Endothelial cell of umbilical vein (primary cell): ENCODE measurements around the gene VEPH1. TPM values are rescaled to one million over a fixed set of nuclear protein-coding genes. Genes with fewer than 3 reads are reported as not detected.
A peak's percentile ranks its signal among the peaks of the same experiment; 100 is the strongest.

Source experiments
- BruUV-seq: library from RNA; stranded (reverse); fragments of 400-500 nt; replicated peaks from 2 replicates; lab custom pipeline; 2021; lab: Mats Ljungman, UMichigan
- CTCF ChIA-PET: fragments of 300-600, 350-600 bp; sonication (Branson Sonifier 250); formaldehyde crosslinking; loops from one replicate; lab custom pipeline; 2021; ENCODE audit warnings: antibody characterized with exemption, inconsistent platforms; lab: Charles Lee
- POLR2A ChIA-PET: fragments of 300-600, 350-600 bp; sonication (Branson Sonifier 250); formaldehyde crosslinking; loops from one replicate; lab custom pipeline; 2021; ENCODE audit warnings: antibody characterized with exemption, inconsistent platforms; lab: Charles Lee
- DNase-seq: peaks from one replicate; pipeline ENCODE4 v3.0.0-alpha.2; 2011; ENCODE audit warnings: low read depth, low spot score
- FAIRE-seq: peaks from 2 replicates; lab custom pipeline; 2011; peaks lifted over from hg19 to GRCh38; lab: Jason Lieb, UNC
- H2AFZ ChIP-seq: 2 replicates; pipeline ENCODE4 v1.6.0; 2012; ENCODE audit warnings: low read depth, low read length, control low read depth, inconsistent platforms
- H3K27ac ChIP-seq: 2 replicates; pipeline ENCODE4 v1.5.1; 2011; ENCODE audit warnings: low read depth, mild to moderate bottlenecking, control low read depth, low read length, moderate library complexity; ENCODE audit not compliant: insufficient read depth
- H3K27me3 ChIP-seq, 2 experiments: 2 replicates each; pipeline versions ENCODE4 v1.6.0 to v1.6.1; 2011; ENCODE audit warnings: low read length in 2 of 2, mixed read lengths in 1 of 2; ENCODE audit not compliant: control insufficient read depth in 2 of 2, insufficient read depth in 2 of 2
- H3K36me3 ChIP-seq, 2 experiments: 2 replicates in 1 of 2; 3 replicates in 1 of 2; pipeline ENCODE4 v1.5.1; 2011; ENCODE audit warnings: low read length in 2 of 2, mild to moderate bottlenecking in 1 of 2, moderate library complexity in 1 of 2; ENCODE audit not compliant: control insufficient read depth in 2 of 2, insufficient read depth in 2 of 2; ENCODE audit errors: extremely low read depth in 1 of 2
- H3K4me1 ChIP-seq: 3 replicates; pipeline ENCODE4 v1.5.1; 2011; ENCODE audit warnings: mild to moderate bottlenecking, low read length; ENCODE audit not compliant: control insufficient read depth, insufficient read depth; ENCODE audit errors: extremely low read depth
- H3K4me2 ChIP-seq: 2 replicates; pipeline ENCODE4 v1.6.1; 2011; ENCODE audit warnings: low read length, control low read depth, mixed read lengths; ENCODE audit not compliant: insufficient read depth
- H3K4me3 ChIP-seq, 3 experiments: fragments of 200-600 bp in 1 of 3; sonication (generic), shearing (Covaris generic) in 1 of 3; replicated peaks in 1 of 3; 2 replicates each; pipeline ENCODE4 v1.5.1; 2011 to 2016; ENCODE audit warnings: control low read depth in 3 of 3, low read length in 3 of 3, mild to moderate bottlenecking in 2 of 3, inconsistent platforms in 1 of 3, low read depth in 1 of 3, moderate library complexity in 1 of 3; ENCODE audit not compliant: insufficient read depth in 1 of 3
- H3K79me2 ChIP-seq: 2 replicates; pipeline ENCODE4 v1.6.0; 2012; ENCODE audit warnings: low read length, inconsistent platforms; ENCODE audit not compliant: control insufficient read depth, insufficient read depth
- H3K9ac ChIP-seq: replicated peaks from 2 replicates; pipeline ENCODE3; 2011; ENCODE audit warnings: low read length, control low read depth; ENCODE audit not compliant: insufficient read depth; ENCODE audit errors: extremely low read depth
- H3K9me1 ChIP-seq: replicated peaks from 3 replicates; pipeline ENCODE4 v1.6.0; 2011; ENCODE audit warnings: mild to moderate bottlenecking, low read length; ENCODE audit not compliant: control insufficient read depth, insufficient read depth; ENCODE audit errors: extremely low read depth
- H3K9me3 ChIP-seq: replicated peaks from 2 replicates; pipeline ENCODE4 v1.5.1; 2012; ENCODE audit warnings: low read length, inconsistent platforms; ENCODE audit not compliant: control insufficient read depth, insufficient read depth
- H4K20me1 ChIP-seq: replicated peaks from 2 replicates; pipeline ENCODE3; 2011; ENCODE audit warnings: mild to moderate bottlenecking, low read length; ENCODE audit not compliant: control insufficient read depth, insufficient read depth; ENCODE audit errors: extremely low read depth
- CTCF ChIP-seq, 2 donors: IDR thresholded peaks; 1 replicate in 1 of 2; 2 replicates in 1 of 2; pipeline ENCODE4 v1.5.1; 2011; ENCODE audit warnings: low read length in 2 of 2, mild to moderate bottlenecking in 2 of 2, moderate library complexity in 2 of 2, control low read depth in 1 of 2, inconsistent platforms in 1 of 2, low read depth in 1 of 2; ENCODE audit not compliant: insufficient read depth in 1 of 2; ENCODE audit errors: extremely low read depth in 1 of 2
- EZH2 ChIP-seq: IDR thresholded peaks from 2 replicates; pipeline ENCODE4 v1.6.1; 2012; ENCODE audit warnings: borderline replicate concordance, low read depth, mild to moderate bottlenecking, moderate library complexity, low read length, inconsistent platforms; ENCODE audit not compliant: severe bottlenecking
- FOS ChIP-seq: IDR thresholded peaks from 2 replicates; pipeline ENCODE4 v1.6.1; 2011; ENCODE audit warnings: mild to moderate bottlenecking, low read length, moderate library complexity, borderline replicate concordance; ENCODE audit not compliant: insufficient read depth
- GATA2 ChIP-seq: IDR thresholded peaks from 2 replicates; pipeline ENCODE4 v1.7.0; 2011; ENCODE audit warnings: low read depth, mild to moderate bottlenecking, moderate library complexity, mixed read lengths, low read length; ENCODE audit not compliant: insufficient read length, insufficient read depth
- JUN ChIP-seq: IDR thresholded peaks from 2 replicates; pipeline ENCODE4 v1.6.1; 2011; ENCODE audit warnings: borderline replicate concordance, low read depth; ENCODE audit not compliant: insufficient read length, insufficient read depth
- MAX ChIP-seq: IDR thresholded peaks from 2 replicates; pipeline ENCODE4 v1.6.1; 2011; ENCODE audit not compliant: insufficient read depth, insufficient read length
- MYC ChIP-seq: IDR thresholded peaks from one replicate; pipeline ENCODE4 v1.6.1; 2011; ENCODE audit warnings: mild to moderate bottlenecking, low read depth, low read length
- POLR2A ChIP-seq: IDR thresholded peaks from 2 replicates; pipeline ENCODE4 v1.6.1; 2012; ENCODE audit warnings: low read depth, mild to moderate bottlenecking, control low read depth, low read length
- POLR2AphosphoS5 ChIP-seq: IDR thresholded peaks from 2 replicates; pipeline ENCODE4 v1.6.1; 2012; ENCODE audit warnings: low read depth, mild to moderate bottlenecking, control low read depth, low read length, moderate library complexity; ENCODE audit not compliant: insufficient read depth
- dilution Hi-C: fragments of 300-500 bp; cut with MboI; formaldehyde crosslinking; loops from one replicate; pipeline ENCODE4 v1.15.0; 2019; ENCODE audit warnings: low sequenced_read_pairs; ENCODE audit not compliant: extremely low pct_ligation_motif_present
- intact Hi-C: fragments of 100-400 bp; cut with micrococcal nuclease; formaldehyde crosslinking; loops from one replicate; pipeline ENCODE4 v1.10.0; 2022
- polyA plus RNA-seq, 4 experiments: library from polyadenylated mRNA; depleted of rRNA in 3 of 4; stranded (reverse) in 3 of 4; unstranded in 1 of 4; fragments of >200 nt; gene quantifications; 2 replicates each; pipeline versions ENCODE4 v1.2.1 to v1.2.3, GENCODE V29; 2011 to 2012; ENCODE audit warnings: missing spikeins in 1 of 4
- total RNA-seq: library from RNA; stranded (reverse); gene quantifications from 2 replicates; pipeline ENCODE4 v1.2.3, GENCODE V29; 2021

Gene VEPH1
- total and polyA plus RNA-seq, 2 donors (not counting 3 experiments of a cell fraction or from before 2014, with no cell fraction given): 42.9 to 136 TPM

GRCh38 chr3:157418104-157418503 lies 85.1 kb downstream of the VEPH1 start:
- Histone ChIP-seq H4K20me1 (no peaks in the 10 kb centered on the region), H3K27ac (peak overlapping the region; percentile 95), H3K79me2 (peaks cover 36% of the 10 kb centered on the region), H3K27me3 (no peaks in the 10 kb centered on the region), H2AFZ (no peak overlapping the region), H3K9me1 (no peaks in the 10 kb centered on the region), H3K4me2 (peak overlapping the region; percentile 93), H3K4me3 (no peak overlapping the region), H3K9me3 (no peaks in the 10 kb centered on the region), H3K4me1 (peaks cover 43% of the 10 kb centered on the region), H3K9ac (peak overlapping the region; percentile 57), H3K36me3 (peaks cover 3 to 6% of the 10 kb centered on the region in 2 experiments)
- dilution Hi-C loops: no loop called here
- no TSS peak for BruUV-seq
- FAIRE-seq (peak; percentile 88), DNase-seq (peak; percentile 81)
- ChIA-PET POLR2A (interaction anchor here (1.5 kb wide), 1 partner anchor 257 kb away, joined by 3 read pairs; no protein-coding TSS in a partner anchor), CTCF (interaction anchor here (1.1 to 1.9 kb wide), 5 partner anchors 12 to 214 kb away, joined by 3 to 7 read pairs (median 4); no protein-coding TSS in a partner anchor)
- intact Hi-C loops: loop anchor here (1.0 kb wide), 2 partner anchors 18 to 136 kb away; partner anchors contain the start of gene PTX3
- TF ChIP-seq MAX (peak; percentile 33), POLR2A (peak; percentile 44), JUN (peak; percentile 87), GATA2 (peak; percentile 43), FOS (peak; percentile 89), CTCF (IDR thresholded peaks at IDR 0.05; ENCODE audit: extremely low read depth in 1 of 2, insufficient read depth in 1 of 2, low read depth in 1 of 2, low read length in 2 of 2) (no peak), MYC (no peak), POLR2AphosphoS5 (peak; percentile 67), EZH2 (no peak)
